ENCODE measurements around the gene AHCYL2. TPM values are rescaled to one million over a fixed set of nuclear protein-coding genes. Genes with fewer than 3 reads are reported as not detected.

AHCYL2 gene
- total RNA-seq, 4 donors from 2014 or later: 22.7 to 41.0 (median 35.7) TPM

GRCh38 chr7:129417073-129417472 is 192.2 kb downstream of the AHCYL2 start:
- Histone ChIP-seq H3K27ac (no peak overlapping the region), H3K27me3 (no peaks in the 10 kb centered on the region), H3K4me1 (peaks cover 8 to 13% of the 10 kb centered on the region in 2 donors), H3K36me3 (peaks cover 0 to 4% of the 10 kb centered on the region in 2 donors), H3K4me3 (no peak overlapping the region), H3K9me3 (no peaks in the 10 kb centered on the region)
- in situ Hi-C loops (cut with MboI; ENCODE audit: low sequenced_read_pairs in 4 of 4) (no loop called here), intact Hi-C loops (cut with DNase I; ENCODE audit: low total_unique reads) (no loop called here)
- DNase-seq: no peak
- no peak for ATAC-seq
- TF ChIP-seq, protein P1, sequence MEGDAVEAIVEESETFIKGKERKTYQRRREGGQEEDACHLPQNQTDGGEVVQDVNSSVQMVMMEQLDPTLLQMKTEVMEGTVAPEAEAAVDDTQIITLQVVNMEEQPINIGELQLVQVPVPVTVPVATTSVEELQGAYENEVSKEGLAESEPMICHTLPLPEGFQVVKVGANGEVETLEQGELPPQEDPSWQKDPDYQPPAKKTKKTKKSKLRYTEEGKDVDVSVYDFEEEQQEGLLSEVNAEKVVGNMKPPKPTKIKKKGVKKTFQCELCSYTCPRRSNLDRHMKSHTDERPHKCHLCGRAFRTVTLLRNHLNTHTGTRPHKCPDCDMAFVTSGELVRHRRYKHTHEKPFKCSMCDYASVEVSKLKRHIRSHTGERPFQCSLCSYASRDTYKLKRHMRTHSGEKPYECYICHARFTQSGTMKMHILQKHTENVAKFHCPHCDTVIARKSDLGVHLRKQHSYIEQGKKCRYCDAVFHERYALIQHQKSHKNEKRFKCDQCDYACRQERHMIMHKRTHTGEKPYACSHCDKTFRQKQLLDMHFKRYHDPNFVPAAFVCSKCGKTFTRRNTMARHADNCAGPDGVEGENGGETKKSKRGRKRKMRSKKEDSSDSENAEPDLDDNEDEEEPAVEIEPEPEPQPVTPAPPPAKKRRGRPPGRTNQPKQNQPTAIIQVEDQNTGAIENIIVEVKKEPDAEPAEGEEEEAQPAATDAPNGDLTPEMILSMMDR (IDR thresholded peaks at IDR 0.05 in 4 of 5, conservative IDR thresholded peaks at IDR 0.05 in 1 of 5): no peak
- no peak for TF ChIP-seq POLR2A (IDR thresholded peaks at IDR 0.05)

DNA sequence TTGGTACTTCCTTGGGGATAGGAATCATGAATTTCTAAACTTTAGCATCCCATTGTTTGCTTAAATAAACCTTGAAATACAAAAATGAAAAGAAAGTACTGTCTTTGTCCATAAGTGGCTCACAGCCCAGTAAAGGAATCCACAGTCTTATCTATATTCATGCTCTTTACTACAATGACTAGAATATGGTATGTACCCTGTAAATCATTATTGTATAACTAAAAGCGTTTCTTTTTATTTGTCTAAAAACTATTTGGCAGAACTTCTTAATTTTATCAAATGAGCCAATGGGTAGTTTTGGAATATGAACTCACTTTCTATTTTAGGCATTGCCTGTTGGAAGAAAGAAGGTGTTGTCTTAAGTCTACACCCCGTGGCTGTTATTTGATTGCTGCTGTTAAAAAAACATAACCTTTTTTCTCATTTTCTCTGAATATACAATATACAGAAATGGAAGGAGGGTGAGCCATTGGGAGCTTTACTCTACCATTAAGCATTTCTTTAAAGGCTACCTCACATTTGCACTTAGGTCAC is 197.0 kb downstream of the AHCYL2 start:
- in situ Hi-C loops (cut with MboI; ENCODE audit: low sequenced_read_pairs in 4 of 4) (no loop called here), intact Hi-C loops (cut with DNase I; ENCODE audit: low total_unique reads) (no loop called here)
- ATAC-seq (peak; percentile 81), DNase-seq (no peak)
- Histone ChIP-seq H3K27me3 (no peaks in the 10 kb centered on the region), H3K36me3 (peaks cover 0 to 2% of the 10 kb centered on the region in 2 donors), H3K4me3 (no peak overlapping the region), H3K4me1 (peaks cover 24 to 26% of the 10 kb centered on the region in 2 donors), H3K27ac (peak overlapping the region; percentile 76 to 85 (median 80)), H3K9me3 (no peaks in the 10 kb centered on the region)
- TF ChIP-seq, protein P1 (IDR thresholded peaks at IDR 0.05 in 4 of 5, conservative IDR thresholded peaks at IDR 0.05 in 1 of 5): no peak
- TF ChIP-seq POLR2A (IDR thresholded peaks at IDR 0.05): no peak

- Histone ChIP-seq H3K27ac (peak overlapping the region; percentile 76 to 85 (median 80)), H3K4me3 (no peak overlapping the region), H3K36me3 (peaks cover 0 to 4% of the 10 kb centered on the region in 2 donors), H3K9me3 (no peaks in the 10 kb centered on the region), H3K27me3 (no peaks in the 10 kb centered on the region), H3K4me1 (peaks cover 24 to 26% of the 10 kb centered on the region in 2 donors)
- DNase-seq (peak; percentile 35 to 56), ATAC-seq (peak; percentile 78 to 87)
- in situ Hi-C loops (cut with MboI; ENCODE audit: low sequenced_read_pairs in 4 of 4): no loop called here
- intact Hi-C loops (cut with DNase I; ENCODE audit: low total_unique reads): no loop called here
- TF ChIP-seq, protein P1 (IDR thresholded peaks at IDR 0.05 in 4 of 5, conservative IDR thresholded peaks at IDR 0.05 in 1 of 5): no peak
Measured at GRCh38 chr7:129422727-129423126, 197.9 kb downstream of the AHCYL2 start.

GRCh38 chr7:129423700-129424410 is 199.0 kb downstream of the AHCYL2 start:
- intact Hi-C loops (cut with DNase I; ENCODE audit: low total_unique reads) (no loop called here), in situ Hi-C loops (cut with MboI; ENCODE audit: low sequenced_read_pairs in 4 of 4) (no loop called here)
- H3K36me3 ChIP-seq: peaks cover 0 to 4% of the 10 kb centered on the region in 2 donors
- H3K4me3 ChIP-seq: no peak overlapping the region
- H3K27me3 ChIP-seq: no peaks in the 10 kb centered on the region
- H3K27ac ChIP-seq: peak overlapping the region in 2 of 4 donors; percentile 83 to 85
- ATAC-seq (no peak), DNase-seq (no peak)
- no peaks in the 10 kb centered on the region for H3K9me3 ChIP-seq
- TF ChIP-seq POLR2A (IDR thresholded peaks at IDR 0.05): no peak
- TF ChIP-seq, protein P1 (IDR thresholded peaks at IDR 0.05 in 4 of 5, conservative IDR thresholded peaks at IDR 0.05 in 1 of 5): no peak
- peaks cover 24 to 26% of the 10 kb centered on the region in 2 donors for H3K4me1 ChIP-seq

All from gastrocnemius medialis (tissue), 4 donors.